Measurements from ENCODE around the gene GPC6.

GPC6 gene

GRCh38 chr13:94236132-94236531 is 1009.5 kb downstream of the GPC6 start:
- no peaks in the 10 kb centered on the region for H3K36me3 ChIP-seq (replicated peaks; ENCODE audit: low read depth, low read length)
- no peak overlapping the region for H2AFZ ChIP-seq (ENCODE audit: low read depth, low read length)
- H3K4me3 ChIP-seq (ENCODE audit: low read length), result no peak overlapping the region
- no peaks in the 10 kb centered on the region for H3K27me3 ChIP-seq (ENCODE audit: low read depth, low read length)
- H3K79me2 ChIP-seq (ENCODE audit: low read length), result no peaks in the 10 kb centered on the region
- no peaks in the 10 kb centered on the region for H4K20me1 ChIP-seq (ENCODE audit: insufficient read depth, low read length)
- H3K9me3 ChIP-seq (ENCODE audit: insufficient read depth, low read length), result no peaks in the 10 kb centered on the region
- H3K4me1 ChIP-seq (ENCODE audit: low read length), result no peaks in the 10 kb centered on the region
- TF ChIP-seq EZH2phosphoT487 (IDR thresholded peaks at IDR 0.05; ENCODE audit: low read depth) (no peak), CTCF (IDR thresholded peaks at IDR 0.05; ENCODE audit: low read depth, low read length) (no peak)
- H3K4me2 ChIP-seq (ENCODE audit: low read length), result no peak overlapping the region
- H3K27ac ChIP-seq (ENCODE audit: low read length), result no peak overlapping the region
- no peak overlapping the region for H3K9ac ChIP-seq (ENCODE audit: low read length)

GRCh38 chr13:94236872-94237271 is 1010.3 kb downstream of the GPC6 start:
- Histone ChIP-seq H3K9ac (ENCODE audit: low read length) (no peak overlapping the region), H3K27ac (ENCODE audit: low read length) (no peak overlapping the region), H3K36me3 (replicated peaks; ENCODE audit: low read depth, low read length) (no peaks in the 10 kb centered on the region), H3K9me3 (ENCODE audit: insufficient read depth, low read length) (no peaks in the 10 kb centered on the region), H3K27me3 (ENCODE audit: low read depth, low read length) (no peaks in the 10 kb centered on the region), H2AFZ (ENCODE audit: low read depth, low read length) (no peak overlapping the region), H3K4me1 (ENCODE audit: low read length) (no peaks in the 10 kb centered on the region), H3K4me2 (ENCODE audit: low read length) (no peak overlapping the region), H3K4me3 (ENCODE audit: low read length) (no peak overlapping the region), H4K20me1 (ENCODE audit: insufficient read depth, low read length) (no peaks in the 10 kb centered on the region), H3K79me2 (ENCODE audit: low read length) (no peaks in the 10 kb centered on the region)
- TF ChIP-seq CTCF (IDR thresholded peaks at IDR 0.05; ENCODE audit: low read depth, low read length) (no peak), EZH2phosphoT487 (IDR thresholded peaks at IDR 0.05; ENCODE audit: low read depth) (no peak)

DNA sequence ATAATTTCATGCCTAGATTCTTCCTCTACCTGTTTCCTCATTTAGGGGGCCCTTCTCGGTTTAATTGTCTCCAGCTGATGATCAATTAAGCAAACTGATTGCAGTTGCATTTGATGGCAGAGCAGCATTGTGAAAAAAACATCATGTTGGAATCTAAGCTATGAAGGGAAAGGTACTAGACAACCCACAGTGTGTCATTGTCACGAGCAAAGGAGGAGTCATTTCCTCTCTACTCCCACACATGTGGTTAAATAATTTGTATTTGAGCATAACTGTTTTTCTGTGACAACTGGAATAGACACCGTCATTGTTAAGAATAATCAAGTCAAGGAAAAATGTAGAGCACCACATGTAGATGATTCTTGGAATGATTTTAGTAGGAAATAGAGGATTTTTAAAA is 1012.5 kb downstream of the GPC6 start:
- Histone ChIP-seq H2AFZ (ENCODE audit: low read depth, low read length) (no peak overlapping the region), H3K4me1 (ENCODE audit: low read length) (no peaks in the 10 kb centered on the region), H3K4me2 (ENCODE audit: low read length) (no peak overlapping the region), H3K27me3 (ENCODE audit: low read depth, low read length) (no peaks in the 10 kb centered on the region), H3K9me3 (ENCODE audit: insufficient read depth, low read length) (no peaks in the 10 kb centered on the region), H3K36me3 (replicated peaks; ENCODE audit: low read depth, low read length) (no peaks in the 10 kb centered on the region), H3K27ac (ENCODE audit: low read length) (no peak overlapping the region), H3K4me3 (ENCODE audit: low read length) (no peak overlapping the region), H3K79me2 (ENCODE audit: low read length) (no peaks in the 10 kb centered on the region), H4K20me1 (ENCODE audit: insufficient read depth, low read length) (no peaks in the 10 kb centered on the region), H3K9ac (ENCODE audit: low read length) (no peak overlapping the region)
- TF ChIP-seq EZH2phosphoT487 (IDR thresholded peaks at IDR 0.05; ENCODE audit: low read depth) (no peak), CTCF (IDR thresholded peaks at IDR 0.05; ENCODE audit: low read depth, low read length) (no peak)

- no peak for TF ChIP-seq CTCF (IDR thresholded peaks at IDR 0.05; ENCODE audit: low read depth, low read length)
- no peak for TF ChIP-seq EZH2phosphoT487 (IDR thresholded peaks at IDR 0.05; ENCODE audit: low read depth)
Measured at GRCh38 chr13:94242554-94242953, 1015.9 kb downstream of the GPC6 start.

More at GRCh38 chr13:94242554-94242953, 1015.9 kb downstream of the GPC6 start:
- Histone ChIP-seq H4K20me1 (ENCODE audit: insufficient read depth, low read length) (no peaks in the 10 kb centered on the region), H3K9ac (ENCODE audit: low read length) (no peak overlapping the region), H3K9me3 (ENCODE audit: insufficient read depth, low read length) (no peaks in the 10 kb centered on the region), H3K4me3 (ENCODE audit: low read length) (no peak overlapping the region), H3K79me2 (ENCODE audit: low read length) (no peaks in the 10 kb centered on the region), H3K36me3 (replicated peaks; ENCODE audit: low read depth, low read length) (no peaks in the 10 kb centered on the region), H3K27ac (ENCODE audit: low read length) (no peak overlapping the region), H3K27me3 (ENCODE audit: low read depth, low read length) (no peaks in the 10 kb centered on the region), H3K4me1 (ENCODE audit: low read length) (no peaks in the 10 kb centered on the region), H2AFZ (ENCODE audit: low read depth, low read length) (no peak overlapping the region), H3K4me2 (ENCODE audit: low read length) (no peak overlapping the region)
